Activated naive CD4-positive, alpha-beta T cell treated with anti-CD3 and anti-CD28 coated beads for 36 hours (primary cell): ENCODE measurements around the gene UTS2B. TPM values are rescaled to one million over a fixed set of nuclear protein-coding genes. Genes with fewer than 3 reads are reported as not detected.

Experiments used
- CTCF ChIA-PET: fragments of 350-600 bp; sonication (Branson Sonifier 250); formaldehyde crosslinking; loops from one replicate; lab custom pipeline; 2021; ENCODE audit warnings: antibody characterized with exemption; lab: Charles Lee
- DNase-seq: peaks from one replicate; pipeline ENCODE4 v3.0.0-alpha.2; 2020
- H3K27ac Mint-ChIP-seq: one replicate; pipeline ENCODE4 v1.8.0; 2021; ENCODE audit warnings: mild to moderate bottlenecking, mixed read lengths
- H3K27me3 Mint-ChIP-seq: one replicate; pipeline ENCODE4 v1.8.0; 2021; ENCODE audit warnings: low read depth, mixed read lengths
- H3K36me3 Mint-ChIP-seq: one replicate; pipeline ENCODE4 v1.8.0; 2021; ENCODE audit warnings: low read depth, mixed read lengths
- H3K4me1 Mint-ChIP-seq: one replicate; pipeline ENCODE4 v1.8.0; 2021; ENCODE audit warnings: low read depth, mixed read lengths
- H3K4me3 Mint-ChIP-seq: one replicate; pipeline ENCODE4 v1.8.0; 2021; ENCODE audit warnings: mild to moderate bottlenecking, moderate library complexity, mixed read lengths
- H3K9me3 Mint-ChIP-seq: one replicate; pipeline ENCODE4 v1.8.0; 2021; ENCODE audit warnings: mixed read lengths
- intact Hi-C: fragments of 100-400 bp; cut with micrococcal nuclease; formaldehyde crosslinking; loops from one replicate; pipeline ENCODE4 v1.15.1; 2023
- total RNA-seq, 2 experiments: library from RNA; stranded (reverse); gene quantifications; one replicate each; pipeline ENCODE4 v1.2.3, GENCODE V29; 2021

UTS2B gene, protein sequence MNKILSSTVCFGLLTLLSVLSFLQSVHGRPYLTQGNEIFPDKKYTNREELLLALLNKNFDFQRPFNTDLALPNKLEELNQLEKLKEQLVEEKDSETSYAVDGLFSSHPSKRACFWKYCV
- not detected for total RNA-seq

DNA sequence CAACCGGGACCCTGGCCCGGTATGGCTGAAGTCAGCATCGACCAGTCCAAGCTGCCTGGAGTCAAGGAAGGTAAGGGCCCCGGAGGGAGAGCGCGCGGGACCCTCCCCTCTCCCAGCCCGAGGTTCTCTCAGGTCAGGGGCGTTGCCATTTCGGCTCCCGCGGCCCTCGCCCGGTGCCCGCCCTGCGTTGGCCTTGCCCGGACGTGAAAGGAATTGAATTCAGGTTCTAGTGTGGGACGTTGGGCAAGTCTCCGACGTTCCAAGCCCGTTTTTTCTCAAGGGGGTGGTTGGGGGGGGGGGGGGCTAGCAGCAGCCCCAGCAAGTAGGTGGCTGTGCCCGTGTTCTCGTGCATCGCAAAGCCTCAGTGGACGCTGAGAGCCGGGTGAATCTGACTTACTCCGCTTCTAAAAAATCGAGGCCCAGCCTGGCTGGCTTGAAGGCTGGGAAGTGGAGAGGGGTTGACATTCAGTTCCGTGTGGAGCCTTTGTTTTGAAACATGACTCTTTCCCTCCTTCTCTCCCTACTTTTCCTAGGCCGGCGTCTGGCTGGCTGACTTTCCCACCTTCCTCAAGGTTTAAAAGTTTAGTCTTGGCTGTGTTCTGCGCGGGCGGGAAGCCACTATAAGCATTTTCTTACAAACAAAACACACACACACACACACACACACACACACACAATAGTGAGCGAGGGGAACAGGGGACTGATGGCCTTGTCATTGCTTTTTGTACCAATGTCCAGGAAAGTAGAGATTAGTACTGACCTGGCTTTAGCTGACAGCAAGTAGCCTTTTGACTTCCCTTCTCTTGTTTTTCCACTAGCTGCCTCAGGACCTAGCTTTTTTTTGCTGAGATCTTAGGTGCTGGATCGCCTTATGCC, at the start of gene UTS2B:
UTS2B (minus strand) TSS at position 873 of the 876 bp plus-strand sequence. CDS start 48,337 bp downstream, outside the sequence.
- Mint-ChIP-seq H3K36me3 (peaks cover 1% of the 10 kb centered on the region), H3K27ac (peak within 1 kb of the TSS; percentile 28)

DNA sequence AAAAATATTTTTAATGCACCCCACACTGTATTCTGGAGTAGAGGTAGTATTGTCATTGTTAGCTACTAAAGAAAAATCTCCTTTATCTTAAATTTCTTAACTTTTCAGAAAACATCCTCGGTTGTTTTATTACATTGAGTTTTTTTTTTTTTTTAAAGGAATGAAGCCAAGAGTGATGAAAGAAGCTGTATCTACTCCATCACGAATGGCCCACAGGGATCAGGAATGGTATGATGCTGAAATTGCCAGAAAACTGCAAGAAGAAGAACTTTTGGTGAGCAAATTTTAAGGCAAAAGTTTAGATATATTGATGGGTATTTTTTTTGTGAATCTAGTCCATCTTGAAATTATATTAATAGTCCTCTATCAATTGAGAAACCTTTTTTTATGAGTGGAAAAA, 49.7 kb upstream of the UTS2B start:
- H3K27me3 Mint-ChIP-seq, result no peaks in the 10 kb centered on the region
- H3K9me3 Mint-ChIP-seq, result peaks cover 2% of the 10 kb centered on the region
- no peak for DNase-seq
- no peak overlapping the region for H3K27ac Mint-ChIP-seq
- no peak overlapping the region for H3K4me3 Mint-ChIP-seq
- CTCF ChIA-PET, result interaction anchor here (0.9 kb wide), 1 partner anchor 13 kb away, joined by 3 read pairs; no protein-coding TSS in a partner anchor
- peaks cover 3% of the 10 kb centered on the region for H3K4me1 Mint-ChIP-seq
- H3K36me3 Mint-ChIP-seq, result no peaks in the 10 kb centered on the region
- intact Hi-C loops, result loop anchor here (10.0 kb wide), 1 partner anchor 135 kb away; no protein-coding TSS in a partner anchor

More for the DNA sequence above, at the start of gene UTS2B:
- peaks cover 5% of the 10 kb centered on the region for H3K4me1 Mint-ChIP-seq
- no peaks in the 10 kb centered on the region for H3K9me3 Mint-ChIP-seq
- CTCF ChIA-PET, result no interaction called here
- intact Hi-C loops, result no loop called here
- DNase-seq, result no peak
- peak within 1 kb of the TSS; percentile 58 for H3K4me3 Mint-ChIP-seq
- H3K27me3 Mint-ChIP-seq, result peaks cover 35% of the 10 kb centered on the region

DNA sequence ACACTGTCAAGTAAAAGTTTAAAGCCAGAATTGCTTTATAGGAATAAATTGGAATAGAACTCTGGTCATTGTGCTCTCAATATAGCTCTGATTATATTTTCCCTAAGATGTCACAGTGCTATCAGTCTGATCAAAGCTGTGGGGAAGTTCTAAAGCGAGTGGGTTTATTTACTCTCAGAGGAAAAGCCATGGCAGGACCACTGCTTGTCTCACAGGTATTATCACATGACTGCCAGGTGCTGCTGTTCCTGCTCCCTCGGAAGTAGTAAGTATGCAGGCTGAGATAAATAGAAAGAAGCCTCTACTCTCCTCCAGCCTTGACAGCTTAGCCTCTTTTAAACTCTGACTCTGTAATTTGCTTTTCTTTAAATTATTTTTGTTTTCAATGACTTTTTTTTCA, 49.1 kb upstream of the UTS2B start:
- Mint-ChIP-seq H3K27ac (no peak overlapping the region), H3K36me3 (no peaks in the 10 kb centered on the region), H3K27me3 (no peaks in the 10 kb centered on the region), H3K4me1 (peaks cover 3% of the 10 kb centered on the region), H3K9me3 (peaks cover 2% of the 10 kb centered on the region), H3K4me3 (no peak overlapping the region)
- no peak for DNase-seq
- intact Hi-C loops, result no loop called here
- CTCF ChIA-PET, result interaction anchor here (0.9 kb wide), 1 partner anchor 13 kb away, joined by 3 read pairs; no protein-coding TSS in a partner anchor

DNA sequence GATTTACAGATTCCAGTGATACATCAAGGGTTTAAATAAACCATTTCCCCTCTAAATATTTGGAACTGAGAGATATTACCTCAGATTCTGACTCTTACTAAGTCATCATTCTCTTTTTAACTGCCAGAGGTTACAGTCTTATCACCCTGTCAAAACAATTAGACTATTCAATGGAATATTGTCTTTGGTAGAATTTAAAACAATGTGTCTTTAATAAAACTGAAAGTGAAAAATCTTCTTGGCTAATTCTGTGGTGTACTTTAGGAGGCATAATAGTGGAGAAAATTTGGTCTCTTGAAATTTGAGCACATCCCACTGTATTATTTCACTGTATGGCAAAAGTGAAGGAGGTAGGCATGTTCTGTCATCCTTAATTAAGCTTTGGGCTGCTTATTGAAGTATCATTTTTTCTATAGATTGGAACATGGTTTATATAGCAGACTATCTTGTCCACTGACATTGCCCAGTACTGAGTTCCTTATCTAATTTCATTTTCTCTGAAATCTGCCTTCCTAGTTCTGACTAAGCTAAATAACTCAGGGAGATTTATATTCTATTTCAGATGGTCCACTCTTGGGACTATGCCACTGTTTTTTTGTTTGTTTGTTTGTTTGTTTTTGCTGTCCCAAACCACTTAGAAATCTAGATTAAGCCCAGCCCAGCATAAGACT, 48.0 kb upstream of the UTS2B start:
- CTCF ChIA-PET, result no interaction called here
- Mint-ChIP-seq H3K27me3 (no peaks in the 10 kb centered on the region), H3K36me3 (no peaks in the 10 kb centered on the region), H3K27ac (no peak overlapping the region), H3K4me1 (peaks cover 3% of the 10 kb centered on the region), H3K9me3 (peaks cover 2% of the 10 kb centered on the region), H3K4me3 (no peak overlapping the region)
- DNase-seq, result no peak
- intact Hi-C loops, result no loop called here

DNA sequence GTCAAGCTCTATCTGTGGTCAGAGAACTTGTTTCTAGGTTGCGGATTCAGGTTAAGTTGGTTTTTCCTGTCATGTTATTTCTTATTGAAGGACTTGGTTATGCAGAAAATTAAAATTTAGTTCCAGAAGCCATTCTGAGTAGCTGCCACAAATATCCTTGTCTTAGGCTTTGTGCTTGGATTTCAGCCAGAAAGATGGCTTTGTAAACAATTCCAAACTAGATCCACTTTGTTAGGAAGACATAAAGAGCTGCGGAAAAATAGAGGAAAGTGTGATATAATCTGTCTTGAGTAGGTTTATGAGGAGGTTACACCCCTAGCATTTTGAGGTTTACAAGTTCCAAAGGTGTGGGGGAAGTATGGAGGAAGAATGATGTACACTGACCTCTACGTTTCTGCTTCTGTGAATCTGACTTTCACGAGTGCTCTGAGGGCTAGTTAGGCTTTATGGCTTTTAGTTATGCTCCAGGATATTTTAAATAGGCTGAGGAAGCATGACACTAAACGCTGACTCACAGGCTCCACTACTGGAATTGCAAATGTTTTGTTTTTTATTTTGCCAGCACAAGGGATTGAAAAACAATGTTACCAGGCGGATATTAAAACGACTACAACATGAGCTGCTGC, 46.3 kb upstream of the UTS2B start:
- CTCF ChIA-PET, result no interaction called here
- no peak overlapping the region for H3K27ac Mint-ChIP-seq
- peaks cover 2% of the 10 kb centered on the region for H3K9me3 Mint-ChIP-seq
- intact Hi-C loops, result no loop called here
- H3K4me3 Mint-ChIP-seq, result no peak overlapping the region
- H3K4me1 Mint-ChIP-seq, result peaks cover 3% of the 10 kb centered on the region
- no peak for DNase-seq
- H3K27me3 Mint-ChIP-seq, result no peaks in the 10 kb centered on the region
- no peaks in the 10 kb centered on the region for H3K36me3 Mint-ChIP-seq

DNA sequence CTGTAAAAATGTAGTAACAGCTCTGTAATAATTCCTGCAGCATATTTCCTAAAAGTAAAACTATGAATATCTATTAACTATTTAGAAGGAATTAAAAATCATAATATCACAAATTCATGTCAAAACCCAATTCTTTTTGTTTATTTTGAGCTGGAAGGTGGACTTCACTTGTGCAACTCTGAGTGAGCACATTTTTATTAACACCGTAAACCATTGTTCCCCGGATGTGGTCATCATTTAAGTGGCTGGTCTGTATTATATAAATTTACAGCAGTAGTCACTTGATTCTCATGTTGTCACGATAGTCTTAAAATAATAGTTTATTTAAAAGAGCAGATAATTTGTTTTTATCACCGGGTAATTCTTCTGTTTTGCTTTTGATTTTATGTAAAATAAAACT, 43.0 kb upstream of the UTS2B start:
- no peak overlapping the region for H3K4me3 Mint-ChIP-seq
- DNase-seq, result no peak
- H3K4me1 Mint-ChIP-seq, result no peaks in the 10 kb centered on the region
- no peaks in the 10 kb centered on the region for H3K9me3 Mint-ChIP-seq
- no peak overlapping the region for H3K27ac Mint-ChIP-seq
- CTCF ChIA-PET, result interaction anchor here (0.6 kb wide), 1 partner anchor 27 kb away, joined by 4 read pairs; no protein-coding TSS in a partner anchor
- intact Hi-C loops, result no loop called here
- no peaks in the 10 kb centered on the region for H3K27me3 Mint-ChIP-seq
- no peaks in the 10 kb centered on the region for H3K36me3 Mint-ChIP-seq

DNA sequence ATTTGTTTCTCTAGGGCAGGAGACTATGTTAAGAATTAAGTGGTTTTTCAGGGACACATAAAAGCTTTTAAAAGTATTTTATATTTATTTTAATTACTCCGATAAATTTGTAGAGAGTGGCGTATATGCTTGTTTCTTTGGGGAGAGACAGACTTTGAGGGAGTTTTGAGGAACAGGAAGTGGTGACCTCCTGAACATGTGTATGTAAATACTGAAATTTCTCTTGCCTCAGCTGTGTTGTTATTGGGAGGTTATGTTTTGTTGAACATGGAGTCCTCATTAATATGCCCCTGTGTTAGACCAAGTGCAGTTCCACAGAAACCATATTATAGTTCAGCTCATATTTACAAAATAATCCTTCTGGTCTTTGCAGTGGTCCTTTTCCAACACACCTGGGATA, 41.8 kb upstream of the UTS2B start:
- H3K4me3 Mint-ChIP-seq, result no peak overlapping the region
- no peaks in the 10 kb centered on the region for H3K9me3 Mint-ChIP-seq
- no peak overlapping the region for H3K27ac Mint-ChIP-seq
- no peaks in the 10 kb centered on the region for H3K27me3 Mint-ChIP-seq
- H3K4me1 Mint-ChIP-seq, result no peaks in the 10 kb centered on the region
- H3K36me3 Mint-ChIP-seq, result no peaks in the 10 kb centered on the region
- no peak for DNase-seq
- intact Hi-C loops, result no loop called here
- CTCF ChIA-PET, result no interaction called here

DNA sequence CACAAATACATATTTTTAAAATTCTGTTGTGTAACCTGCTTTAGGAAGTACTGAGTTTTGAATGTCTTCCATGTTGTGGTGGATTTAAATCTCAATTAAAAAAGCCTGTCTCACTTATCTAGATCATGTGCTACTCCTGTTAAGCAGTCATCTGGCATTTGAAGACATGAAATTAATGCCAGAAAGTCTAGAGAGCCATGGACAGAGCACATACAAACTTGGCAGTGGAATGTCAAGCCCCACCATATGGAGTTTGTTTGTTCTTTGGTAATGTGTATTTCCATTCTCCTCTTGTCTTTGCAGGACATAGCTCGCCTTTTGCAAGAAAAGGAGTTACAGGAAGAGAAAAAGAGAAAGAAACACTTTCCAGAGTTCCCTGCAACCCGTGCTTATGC, 39.3 kb upstream of the UTS2B start:
- Mint-ChIP-seq H3K27ac (no peak overlapping the region), H3K4me3 (no peak overlapping the region), H3K27me3 (no peaks in the 10 kb centered on the region), H3K9me3 (no peaks in the 10 kb centered on the region), H3K4me1 (no peaks in the 10 kb centered on the region), H3K36me3 (no peaks in the 10 kb centered on the region)
- CTCF ChIA-PET, result no interaction called here
- intact Hi-C loops, result no loop called here
- DNase-seq, result no peak

DNA sequence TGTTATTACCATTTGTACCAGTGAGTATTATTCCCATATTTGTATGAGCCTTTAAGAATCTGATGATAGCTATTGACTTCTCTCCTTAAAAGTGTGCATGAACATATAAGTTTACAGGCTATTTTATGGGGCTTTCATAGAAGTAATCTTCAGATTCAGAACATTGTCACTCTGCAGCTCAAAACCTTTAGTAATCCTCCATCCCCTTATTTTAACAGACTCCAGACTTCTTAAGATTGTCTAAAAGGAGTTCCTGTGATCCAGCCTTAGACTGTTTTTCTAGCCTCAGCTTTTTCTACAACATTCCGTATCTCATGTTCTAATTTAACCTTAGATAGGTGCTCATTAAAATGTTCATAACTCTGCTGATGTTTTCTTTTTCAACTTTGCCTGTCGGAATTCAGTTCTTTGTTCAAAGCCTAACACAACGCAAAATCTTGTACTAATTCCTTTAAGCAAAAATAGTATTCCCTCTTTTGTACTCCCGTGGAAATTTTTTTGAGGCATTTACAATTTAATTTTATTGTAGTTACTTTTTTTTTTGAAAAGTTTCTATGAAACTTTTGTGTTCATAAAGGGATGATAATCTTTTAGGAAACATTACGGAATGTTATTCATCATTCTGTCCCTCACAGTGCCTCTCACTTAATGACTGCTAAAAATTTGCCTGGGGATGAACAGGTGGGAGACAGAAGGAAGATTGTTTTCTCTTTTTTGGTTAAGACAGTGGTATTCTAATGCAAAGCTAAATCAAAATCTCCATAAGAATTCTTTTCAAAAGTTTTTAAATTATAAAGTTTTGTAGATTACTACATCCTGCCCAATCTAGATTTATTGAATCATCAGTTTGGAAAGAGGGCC, 38.7 kb upstream of the UTS2B start:
- intact Hi-C loops, result no loop called here
- H3K27me3 Mint-ChIP-seq, result no peaks in the 10 kb centered on the region
- H3K9me3 Mint-ChIP-seq, result no peaks in the 10 kb centered on the region
- no peak for DNase-seq
- no peaks in the 10 kb centered on the region for H3K36me3 Mint-ChIP-seq
- CTCF ChIA-PET, result no interaction called here
- no peak overlapping the region for H3K27ac Mint-ChIP-seq
- no peaks in the 10 kb centered on the region for H3K4me1 Mint-ChIP-seq
- H3K4me3 Mint-ChIP-seq, result no peak overlapping the region

DNA sequence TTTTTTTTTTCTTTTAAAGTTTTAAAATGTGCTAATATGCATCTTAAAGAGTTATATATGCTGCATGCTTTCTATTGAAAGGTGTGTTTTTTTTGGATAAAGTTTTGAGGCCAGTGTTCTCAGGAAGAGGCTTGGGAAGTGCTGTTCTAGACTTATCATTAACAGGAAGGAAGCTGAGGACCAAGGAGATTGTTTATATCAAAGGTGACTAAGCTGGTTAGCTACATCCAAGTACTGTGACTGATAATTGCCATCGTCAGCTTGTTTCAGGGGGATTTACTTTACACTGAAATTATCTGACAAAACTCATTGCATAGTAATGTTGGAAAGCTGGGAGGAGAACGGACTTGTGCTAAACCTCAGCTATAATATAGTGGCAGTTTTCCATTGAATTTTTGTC, 36.3 kb upstream of the UTS2B start:
- Mint-ChIP-seq H3K4me3 (no peak overlapping the region), H3K9me3 (no peaks in the 10 kb centered on the region), H3K27ac (no peak overlapping the region), H3K27me3 (no peaks in the 10 kb centered on the region), H3K36me3 (no peaks in the 10 kb centered on the region), H3K4me1 (no peaks in the 10 kb centered on the region)
- DNase-seq, result no peak
- CTCF ChIA-PET, result interaction anchor here (0.7 kb wide), 1 partner anchor 30 kb away, joined by 3 read pairs; no protein-coding TSS in a partner anchor
- intact Hi-C loops, result no loop called here

DNA sequence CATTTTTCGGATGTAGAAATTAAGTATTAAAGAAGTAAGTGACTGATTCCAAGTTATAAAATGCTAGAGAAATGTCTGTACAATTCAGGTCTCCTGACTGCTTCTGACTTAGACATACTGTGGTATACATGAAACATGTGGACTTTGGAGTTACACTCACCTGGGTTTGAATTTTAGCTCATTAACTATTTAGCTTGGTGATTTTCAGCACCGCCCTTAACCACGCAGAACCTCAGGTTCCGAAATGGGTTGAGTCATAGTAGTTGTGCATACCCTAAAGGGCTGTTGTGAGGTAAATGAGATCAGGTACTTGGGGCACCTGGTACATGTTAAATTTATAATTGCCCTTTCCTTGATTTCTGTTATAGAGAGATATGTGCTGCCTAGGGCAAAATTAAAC, 32.9 kb upstream of the UTS2B start:
- no peak for DNase-seq
- H3K4me1 Mint-ChIP-seq, result peaks cover 7% of the 10 kb centered on the region
- H3K9me3 Mint-ChIP-seq, result no peaks in the 10 kb centered on the region
- no peak overlapping the region for H3K4me3 Mint-ChIP-seq
- intact Hi-C loops, result no loop called here
- H3K36me3 Mint-ChIP-seq, result no peaks in the 10 kb centered on the region
- no peaks in the 10 kb centered on the region for H3K27me3 Mint-ChIP-seq
- H3K27ac Mint-ChIP-seq, result no peak overlapping the region
- CTCF ChIA-PET, result no interaction called here
